Ramos (cell line): ENCODE results near the gene TPSD1.
"Not testable (repeated sequence)": the region's sequence is repeated elsewhere in the genome, so short reads cannot be mapped to it uniquely, and the experiment has no call there.

Experiments
- in situ Hi-C: fragments of 300-500 bp; cut with MboI; formaldehyde crosslinking; loops from one replicate; pipeline ENCODE4 v1.14.3; 2022; ENCODE audit warnings: low sequenced_read_pairs; ENCODE audit not compliant: unreplicated experiment

The TPSD1 gene

DNA sequence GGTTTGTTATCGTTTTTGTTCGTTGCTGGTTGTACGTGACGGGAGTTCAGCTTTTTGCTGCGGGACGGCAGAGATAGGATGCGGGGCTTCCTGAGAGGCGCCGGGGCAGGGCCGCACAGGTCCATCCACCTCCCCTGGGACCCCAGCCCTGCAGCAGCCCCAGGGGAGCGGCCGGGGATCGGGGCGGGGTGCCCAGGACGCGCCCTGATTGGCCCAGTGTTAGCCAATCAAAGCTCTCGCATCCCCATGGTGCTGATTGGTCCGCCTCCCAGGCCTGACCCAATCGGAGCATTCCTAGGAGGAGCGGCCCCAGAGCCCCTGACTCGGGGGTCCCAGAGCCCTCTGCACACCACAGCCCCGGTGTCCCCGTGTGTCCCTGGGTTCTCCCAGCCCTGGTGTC lies 17.0 kb upstream of the TPSD1 start:
- in situ Hi-C loops: not testable (repeated sequence)

DNA sequence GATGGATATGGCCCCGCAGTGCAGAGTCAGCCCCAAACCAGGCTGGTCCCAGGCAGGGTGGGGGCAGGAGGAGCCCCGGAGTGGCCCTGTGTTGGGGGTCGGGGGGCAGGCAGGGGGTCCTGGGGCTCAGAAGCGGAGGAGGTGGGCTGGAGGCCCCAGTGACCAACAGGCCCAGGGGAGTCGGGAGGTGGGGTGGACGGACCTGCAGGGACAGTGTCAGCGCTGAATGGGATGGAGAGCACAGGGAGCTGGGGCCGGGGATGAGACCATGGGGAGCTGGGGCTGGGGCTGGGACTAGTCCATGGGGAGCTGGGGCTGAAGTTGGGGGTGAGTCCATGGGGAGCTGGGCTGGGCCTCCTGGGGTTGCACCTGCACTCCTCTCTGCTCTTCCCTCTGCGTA lies 16.3 kb upstream of the TPSD1 start:
- in situ Hi-C loops: not testable (repeated sequence)

DNA sequence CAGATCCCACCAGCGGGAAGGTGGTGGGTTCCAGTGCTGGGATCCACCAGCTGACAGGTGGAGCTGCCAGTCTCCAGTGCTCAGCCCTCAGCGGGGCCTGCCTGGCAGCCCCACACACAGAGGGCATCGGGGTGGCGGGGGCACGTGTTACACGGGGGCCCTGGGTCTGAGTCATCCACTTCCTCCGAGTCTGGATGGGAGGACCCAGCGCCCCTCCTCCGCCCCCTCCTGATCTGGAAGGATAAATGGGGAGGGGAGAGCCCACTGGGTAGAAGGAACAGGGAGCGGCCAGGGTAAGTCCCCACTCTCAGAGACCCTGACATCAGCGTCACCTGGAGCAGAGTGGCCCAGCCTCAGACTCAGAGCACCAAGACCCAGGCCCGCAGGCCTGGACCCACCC lies 15.4 kb upstream of the TPSD1 start, which contains the start of gene TPSAB1:
Gene TPSAB1 (plus strand): TSS at position 270 of the 400 bp plus-strand sequence. CDS start 234 bp downstream, outside the sequence.
- in situ Hi-C loops: not testable (repeated sequence)

DNA sequence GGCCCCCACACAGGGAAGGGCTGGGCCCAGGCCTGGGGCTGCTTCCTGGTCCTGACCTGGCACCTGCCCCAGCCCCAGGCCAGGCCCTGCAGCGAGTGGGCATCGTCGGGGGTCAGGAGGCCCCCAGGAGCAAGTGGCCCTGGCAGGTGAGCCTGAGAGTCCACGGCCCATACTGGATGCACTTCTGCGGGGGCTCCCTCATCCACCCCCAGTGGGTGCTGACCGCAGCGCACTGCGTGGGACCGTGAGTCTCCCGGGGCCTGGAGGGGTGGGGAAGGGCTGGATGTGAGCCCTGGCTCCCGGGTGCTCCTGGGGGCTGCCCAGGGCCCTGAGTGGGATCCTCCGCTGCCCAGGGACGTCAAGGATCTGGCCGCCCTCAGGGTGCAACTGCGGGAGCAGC lies 14.8 kb upstream of the TPSD1 start:
- in situ Hi-C loops: not testable (repeated sequence)

DNA sequence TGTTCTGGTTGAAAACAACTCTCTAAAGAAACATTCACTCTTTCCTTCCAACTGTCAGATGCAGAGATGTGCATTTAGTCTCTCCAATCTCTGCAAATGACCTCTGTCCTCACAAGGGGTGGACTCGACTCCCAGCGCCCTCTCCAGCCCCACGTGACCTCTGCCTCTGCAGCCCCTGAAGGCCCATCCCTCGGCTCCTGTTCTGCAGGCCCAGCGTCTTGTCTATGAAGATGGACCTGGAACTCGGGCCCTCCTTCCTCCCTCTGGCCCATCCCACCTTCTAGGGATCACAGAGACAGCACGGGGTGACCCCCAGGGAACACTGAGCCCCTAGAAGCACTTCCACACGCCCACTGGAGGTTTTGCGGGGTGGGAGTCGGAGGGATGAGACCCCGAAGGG lies 12.5 kb upstream of the TPSD1 start:
- in situ Hi-C loops: not testable (repeated sequence)

DNA sequence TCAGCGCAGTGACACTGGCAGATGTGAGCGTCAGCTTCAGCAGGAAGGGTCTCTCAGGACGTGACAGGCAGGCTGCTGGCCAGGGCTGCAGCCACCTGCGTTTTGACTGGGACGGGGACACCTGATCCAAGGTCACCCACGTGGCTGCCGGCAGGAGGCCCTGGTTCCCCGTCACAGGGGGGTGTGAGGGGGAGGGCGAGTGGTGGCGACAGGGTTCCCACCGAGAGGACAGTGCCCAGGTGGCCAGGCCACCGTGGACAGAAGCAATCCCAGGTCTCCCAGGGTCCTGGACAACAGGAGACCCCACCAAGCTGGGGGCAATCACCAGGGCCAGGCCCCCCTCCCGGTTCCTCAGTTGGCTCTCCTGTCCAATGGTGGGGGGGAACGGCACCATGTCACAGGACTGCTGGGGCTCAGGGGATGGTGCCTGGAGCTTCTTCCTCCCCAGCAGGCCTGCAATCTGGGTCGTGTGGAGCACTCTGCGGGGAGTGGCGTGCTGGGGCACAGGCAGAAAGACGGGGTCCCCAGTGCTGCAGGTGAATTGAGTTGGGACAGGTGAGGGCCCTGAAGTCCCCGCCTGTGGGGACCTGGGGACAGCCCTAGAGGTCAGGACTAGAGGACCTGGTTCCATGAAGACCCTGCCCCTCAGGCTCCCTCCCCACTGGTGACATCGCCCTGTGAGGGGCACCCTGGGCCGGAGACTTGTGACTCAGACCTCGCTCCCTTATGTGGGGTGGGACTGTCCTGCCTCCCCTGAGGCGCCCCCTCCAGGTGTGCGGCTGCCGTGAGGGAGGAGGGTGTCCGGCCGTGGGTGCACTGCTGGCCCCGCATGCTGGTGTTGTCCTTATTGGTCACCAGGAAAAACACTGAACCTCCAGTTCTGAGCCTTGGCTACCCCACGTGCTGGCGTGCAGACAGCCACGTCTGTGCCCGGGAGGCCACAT lies 11.7 kb upstream of the TPSD1 start:
- in situ Hi-C loops: not testable (repeated sequence)

DNA sequence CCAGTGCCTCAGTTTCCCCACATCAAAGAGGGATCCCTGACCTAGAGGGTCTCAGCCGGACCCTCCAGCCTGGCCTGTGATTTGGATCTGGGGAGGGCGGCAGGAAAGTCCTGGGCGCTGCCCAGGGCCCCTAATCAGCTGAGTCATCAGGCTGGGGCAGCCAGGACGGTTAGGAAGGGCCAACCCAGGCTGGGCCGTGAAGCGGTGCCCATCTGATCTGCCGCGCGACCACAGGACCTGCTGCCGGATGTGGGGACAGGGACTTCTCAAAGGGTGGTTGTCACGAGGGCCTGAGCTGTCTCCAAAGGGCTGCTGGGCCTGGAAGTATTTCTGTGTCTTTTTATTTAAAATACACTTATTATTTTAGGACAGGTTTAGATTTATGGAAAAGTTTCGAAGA lies 11.0 kb upstream of the TPSD1 start:
- in situ Hi-C loops: no loop called here

DNA sequence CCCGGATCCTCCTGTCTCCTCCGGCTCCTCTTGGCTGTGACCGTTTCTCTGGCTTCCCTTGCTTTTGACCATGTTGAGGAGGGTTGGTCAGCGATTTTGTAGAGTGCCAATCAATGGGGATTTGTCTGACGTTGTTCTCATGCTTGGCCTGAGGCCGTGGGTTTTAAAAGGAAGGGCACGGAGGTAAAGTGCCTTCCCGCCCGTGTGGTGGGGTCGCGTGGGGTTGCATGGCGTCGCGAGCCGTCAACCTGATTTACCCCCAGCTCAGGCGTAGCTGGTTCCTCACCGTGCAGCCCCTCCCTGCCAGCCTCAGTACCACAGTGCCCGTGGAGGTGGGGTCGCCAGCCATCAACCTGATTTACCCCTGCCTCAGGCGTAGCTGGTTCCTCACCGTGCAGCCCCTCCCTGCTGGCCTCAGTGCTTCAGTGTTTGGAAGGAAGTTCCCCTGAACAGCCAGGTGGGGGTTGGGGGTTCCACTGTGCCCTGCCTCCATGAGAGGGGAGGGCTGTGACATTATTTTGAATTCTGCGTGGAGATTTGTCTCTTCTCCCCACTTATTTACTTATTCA lies 10.3 kb upstream of the TPSD1 start:
- in situ Hi-C loops: no loop called here

- in situ Hi-C loops: not testable (repeated sequence)
Measured at GRCh38 chr16:1247903-1248537, 7.8 kb upstream of the TPSD1 start.

GRCh38 chr16:1249031-1249755 lies 6.7 kb upstream of the TPSD1 start:
- in situ Hi-C loops: not testable (repeated sequence)

- in situ Hi-C loops: not testable (repeated sequence)
Measured at GRCh38 chr16:1253701-1254364, 2.0 kb upstream of the TPSD1 start.

DNA sequence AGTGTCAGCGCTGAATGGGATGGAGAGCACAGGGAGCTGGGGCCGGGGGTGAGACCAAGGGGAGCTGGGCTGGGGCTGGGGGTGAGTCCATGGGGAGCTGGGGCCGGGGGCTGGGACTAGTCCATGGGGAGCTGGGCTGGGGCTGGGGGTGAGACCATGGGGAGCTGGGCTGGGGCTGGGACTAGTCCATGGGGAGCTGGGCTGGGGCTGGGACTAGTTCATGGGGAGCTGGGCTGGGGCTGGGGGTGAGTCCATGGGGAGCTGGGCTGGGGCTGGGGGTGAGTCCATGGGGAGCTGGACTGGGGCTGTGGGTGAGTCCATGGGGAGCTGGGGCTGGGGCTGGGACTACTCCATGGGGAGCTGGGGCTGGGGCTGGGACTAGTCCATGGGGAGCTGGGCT lies 1.0 kb upstream of the TPSD1 start:
- in situ Hi-C loops: not testable (repeated sequence)

- in situ Hi-C loops: not testable (repeated sequence)
Measured at GRCh38 chr16:1256296-1256873, 516 bp downstream of the TPSD1 start.

DNA sequence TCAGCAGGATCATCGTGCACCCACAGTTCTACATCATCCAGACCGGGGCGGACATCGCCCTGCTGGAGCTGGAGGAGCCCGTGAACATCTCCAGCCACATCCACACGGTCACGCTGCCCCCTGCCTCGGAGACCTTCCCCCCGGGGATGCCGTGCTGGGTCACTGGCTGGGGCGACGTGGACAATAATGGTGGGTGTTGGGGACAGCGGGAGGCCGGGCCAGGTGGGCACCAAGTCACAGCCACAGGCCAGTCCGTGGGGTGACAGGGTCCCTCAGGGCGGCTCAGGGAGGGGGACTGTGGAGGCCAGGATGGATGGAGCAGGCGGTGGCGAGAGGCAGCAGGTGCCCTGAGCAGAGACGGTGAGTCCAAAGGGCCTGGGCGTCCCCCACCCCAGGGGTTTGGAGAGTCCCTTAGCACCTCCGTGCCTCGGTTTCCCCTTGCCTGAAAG lies 1.0 kb downstream of the TPSD1 start:
- in situ Hi-C loops: no loop called here

GRCh38 chr16:1257561-1258224 lies 1.8 kb downstream of the TPSD1 start:
- in situ Hi-C loops: no loop called here

- in situ Hi-C loops: no loop called here
Measured at GRCh38 chr16:1258225-1258600, 2.3 kb downstream of the TPSD1 start.

DNA sequence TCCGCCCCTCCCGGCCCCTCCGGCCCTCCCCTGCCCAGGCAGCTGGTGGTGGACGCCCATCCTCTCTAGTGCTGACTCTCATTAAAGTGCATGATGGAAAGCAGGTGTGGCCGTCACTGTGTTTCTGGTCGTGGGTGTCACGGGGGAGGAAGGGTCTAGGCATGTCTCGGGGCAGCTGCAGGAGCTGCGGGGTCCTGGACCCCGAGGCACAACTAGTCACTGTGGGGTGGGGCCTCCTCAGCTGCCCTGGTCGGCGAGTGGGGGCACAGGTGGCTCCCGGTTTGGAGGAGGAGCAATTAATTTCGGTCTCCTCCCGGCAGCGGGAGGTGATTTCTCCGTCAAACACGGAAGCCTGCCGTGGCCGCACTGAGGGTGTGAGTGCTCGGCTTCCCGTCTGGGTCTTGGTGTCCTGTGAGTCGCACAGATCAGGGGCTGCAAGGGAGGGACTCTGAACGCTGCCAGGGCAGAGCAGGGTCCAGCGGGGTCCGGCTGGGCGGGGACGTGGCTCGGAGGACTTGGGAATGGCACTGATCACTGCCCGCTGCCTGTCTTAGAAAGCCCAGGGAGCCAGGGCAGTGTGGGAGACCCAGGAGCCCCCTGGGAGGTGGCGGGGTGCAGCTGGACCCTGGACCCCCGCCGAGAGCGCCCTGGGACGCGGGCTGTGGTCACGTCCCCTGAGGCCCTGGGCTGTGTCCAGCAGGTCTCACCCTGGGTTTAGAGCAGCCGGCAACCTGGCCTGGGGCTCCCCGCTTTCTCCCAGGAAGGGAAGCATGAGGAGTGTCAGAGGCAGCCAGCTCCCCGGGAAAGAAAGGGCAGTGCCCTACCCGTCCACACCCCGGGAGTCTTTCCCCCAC lies 3.3 kb downstream of the TPSD1 start:
- in situ Hi-C loops: no loop called here

GRCh38 chr16:1259760-1260068 lies 3.8 kb downstream of the TPSD1 start:
- in situ Hi-C loops: no loop called here
